Lower lobe of right lung (tissue), 2 donors: ENCODE data around the gene PTP4A2. TPM values are rescaled to one million over a fixed set of nuclear protein-coding genes. Genes with fewer than 3 reads are reported as not detected.

ENCODE experiments used
- ATAC-seq, 2 donors: fragments of 200-7000 bp; cut with Tn5 transposase; one replicate each; pipeline ENCODE4 v1.9.1; 2020 to 2022; ENCODE audit warnings: mild to moderate bottlenecking in 2 of 2, moderate library complexity in 2 of 2
- DNase-seq: peaks from one replicate; pipeline ENCODE4 v3.0.0-alpha.2; 2020
- H3K27ac ChIP-seq: fragments of 200-600 bp; one replicate; pipeline ENCODE4 v1.8.0; 2022
- H3K27me3 ChIP-seq: fragments of 200-600 bp; one replicate; pipeline ENCODE4 v1.8.0; 2022; ENCODE audit warnings: low read depth
- H3K36me3 ChIP-seq: fragments of 200-600 bp; one replicate; pipeline ENCODE4 v1.8.0; 2022; ENCODE audit warnings: mild to moderate bottlenecking
- H3K4me1 ChIP-seq: fragments of 200-600 bp; one replicate; pipeline ENCODE4 v1.8.0; 2022
- H3K4me3 ChIP-seq: fragments of 200-600 bp; one replicate; pipeline ENCODE4 v1.8.0; 2022; ENCODE audit warnings: mild to moderate bottlenecking
- H3K9me3 ChIP-seq: fragments of 200-600 bp; one replicate; pipeline ENCODE4 v1.8.0; 2022
- intact Hi-C: fragments of 100-400 bp; cut with DNase I; formaldehyde crosslinking; loops from one replicate; pipeline ENCODE4 v1.11.0; 2022
- total RNA-seq: library from RNA; stranded (reverse); fragmentation: NEBNext Ultra II Directional; extraction: Animal tissue kit (Norgen Biotek cat#: 25700); gene quantifications from one replicate; pipeline ENCODE4 v1.2.1, GENCODE V29; 2021
- TF ChIP-seq, protein P1 (sequence below): fragments of 200-600 bp; IDR thresholded peaks from one replicate; pipeline ENCODE4 v1.8.0; 2022; ENCODE audit warnings: antibody characterized with exemption, mild to moderate bottlenecking
- donor health status: DM: no; HTN: yes; CAD: no; lungs with severe emphysema.

PTP4A2 gene
- total RNA-seq, 1 donor from 2014 or later: 205 TPM

DNA sequence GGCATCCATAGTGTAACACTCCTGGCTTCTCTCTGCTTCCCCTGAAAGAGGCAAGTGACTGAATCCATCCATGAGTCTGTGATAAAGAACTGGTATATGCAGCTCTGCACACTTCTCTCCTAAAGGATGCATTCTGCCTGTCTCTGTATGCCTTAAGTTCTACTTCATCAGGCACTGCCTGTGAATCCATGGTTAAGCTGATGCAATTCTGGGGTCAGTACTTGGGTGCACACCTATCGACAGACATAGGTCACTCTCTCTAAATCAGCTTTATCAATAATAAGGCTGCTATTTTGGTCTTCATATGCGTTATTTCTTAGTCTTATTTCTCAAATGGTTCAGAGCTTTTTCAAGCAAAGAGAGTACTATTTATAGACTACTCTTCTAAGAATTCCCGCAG, 32.7 kb upstream of the PTP4A2 start:
- ATAC-seq: no peak
- H3K27ac ChIP-seq: no peak overlapping the region
- H3K27me3 ChIP-seq: no peaks in the 10 kb centered on the region

DNA sequence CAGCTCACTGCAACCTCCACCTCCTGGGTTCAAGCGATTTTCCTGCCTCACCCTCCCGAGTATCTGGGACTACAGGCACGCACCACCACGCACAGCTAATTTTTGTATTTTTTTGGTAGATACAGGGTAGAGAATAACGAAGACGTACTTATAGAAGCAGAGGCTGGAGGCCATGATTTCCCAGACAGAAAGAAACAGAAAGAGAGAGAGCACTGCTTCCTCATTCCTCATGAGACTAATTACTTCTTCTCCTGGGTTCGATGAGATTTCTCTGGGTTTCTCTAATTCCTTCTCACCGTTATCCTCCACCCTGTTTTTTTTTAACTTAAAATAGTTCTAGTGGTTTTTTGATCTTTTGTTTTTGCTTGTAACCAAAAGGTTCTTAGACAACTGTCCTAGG, 23.4 kb upstream of the PTP4A2 start:
- H3K4me3 ChIP-seq: no peak overlapping the region
- no peak for ATAC-seq
- H3K27me3 ChIP-seq: no peaks in the 10 kb centered on the region
- intact Hi-C loops: no loop called here
- peaks cover 40% of the 10 kb centered on the region for H3K4me1 ChIP-seq
- no peaks in the 10 kb centered on the region for H3K9me3 ChIP-seq
- no peak for DNase-seq
- TF ChIP-seq, protein P1, sequence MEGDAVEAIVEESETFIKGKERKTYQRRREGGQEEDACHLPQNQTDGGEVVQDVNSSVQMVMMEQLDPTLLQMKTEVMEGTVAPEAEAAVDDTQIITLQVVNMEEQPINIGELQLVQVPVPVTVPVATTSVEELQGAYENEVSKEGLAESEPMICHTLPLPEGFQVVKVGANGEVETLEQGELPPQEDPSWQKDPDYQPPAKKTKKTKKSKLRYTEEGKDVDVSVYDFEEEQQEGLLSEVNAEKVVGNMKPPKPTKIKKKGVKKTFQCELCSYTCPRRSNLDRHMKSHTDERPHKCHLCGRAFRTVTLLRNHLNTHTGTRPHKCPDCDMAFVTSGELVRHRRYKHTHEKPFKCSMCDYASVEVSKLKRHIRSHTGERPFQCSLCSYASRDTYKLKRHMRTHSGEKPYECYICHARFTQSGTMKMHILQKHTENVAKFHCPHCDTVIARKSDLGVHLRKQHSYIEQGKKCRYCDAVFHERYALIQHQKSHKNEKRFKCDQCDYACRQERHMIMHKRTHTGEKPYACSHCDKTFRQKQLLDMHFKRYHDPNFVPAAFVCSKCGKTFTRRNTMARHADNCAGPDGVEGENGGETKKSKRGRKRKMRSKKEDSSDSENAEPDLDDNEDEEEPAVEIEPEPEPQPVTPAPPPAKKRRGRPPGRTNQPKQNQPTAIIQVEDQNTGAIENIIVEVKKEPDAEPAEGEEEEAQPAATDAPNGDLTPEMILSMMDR: no peak
- H3K27ac ChIP-seq: peak overlapping the region; percentile 39
- no peaks in the 10 kb centered on the region for H3K36me3 ChIP-seq

More for the DNA sequence above, 32.7 kb upstream of the PTP4A2 start:
- intact Hi-C loops: no loop called here
- no peaks in the 10 kb centered on the region for H3K4me1 ChIP-seq
- H3K4me3 ChIP-seq: no peak overlapping the region
- TF ChIP-seq, protein P1: no peak
- DNase-seq: no peak
- no peaks in the 10 kb centered on the region for H3K9me3 ChIP-seq
- H3K36me3 ChIP-seq: no peaks in the 10 kb centered on the region

DNA sequence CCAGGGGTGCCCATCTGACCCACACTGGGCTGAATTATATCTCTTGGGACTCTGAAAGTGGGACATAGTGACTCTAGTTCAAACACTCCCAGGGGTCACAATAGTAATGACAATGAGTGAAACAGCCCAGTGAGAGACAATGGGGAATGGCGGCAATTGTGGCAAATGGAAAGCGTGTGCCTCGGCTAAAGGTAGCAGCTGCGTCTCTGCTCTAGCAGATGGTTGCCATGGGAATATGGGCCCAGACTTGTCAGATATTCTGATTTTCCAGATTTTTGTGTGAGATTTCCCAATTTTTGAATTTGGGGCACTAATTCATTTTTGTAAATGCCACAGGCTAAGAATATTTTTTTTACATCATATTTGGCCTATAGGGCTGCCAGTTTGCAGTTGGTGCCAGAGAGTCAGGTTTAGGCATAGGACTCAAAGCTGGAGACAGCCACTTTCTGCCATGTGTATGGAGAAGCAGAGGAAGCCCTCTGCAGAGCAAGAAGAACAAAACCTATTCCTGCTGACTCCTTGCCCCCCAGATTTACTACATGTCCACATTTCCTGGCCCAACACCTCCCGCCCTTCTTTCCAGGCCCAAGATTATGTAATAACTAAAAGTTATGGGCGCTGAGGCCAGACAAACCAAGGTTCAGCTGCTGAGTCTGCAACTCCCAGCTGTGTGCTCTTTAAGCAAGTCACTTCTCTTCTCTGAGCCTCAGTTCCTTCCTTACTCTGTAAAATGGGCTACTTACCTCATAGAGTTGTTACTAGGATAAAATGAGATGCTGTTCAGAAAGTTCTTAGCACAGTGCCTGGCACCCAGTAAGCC, 21.6 kb upstream of the PTP4A2 start:
- intact Hi-C loops: no loop called here
- Histone ChIP-seq H3K27ac (no peak overlapping the region), H3K9me3 (no peaks in the 10 kb centered on the region), H3K4me1 (peaks cover 59% of the 10 kb centered on the region), H3K36me3 (no peaks in the 10 kb centered on the region), H3K4me3 (no peak overlapping the region), H3K27me3 (no peaks in the 10 kb centered on the region)
- DNase-seq (no peak), ATAC-seq (no peak)
- TF ChIP-seq, protein P1: no peak

DNA sequence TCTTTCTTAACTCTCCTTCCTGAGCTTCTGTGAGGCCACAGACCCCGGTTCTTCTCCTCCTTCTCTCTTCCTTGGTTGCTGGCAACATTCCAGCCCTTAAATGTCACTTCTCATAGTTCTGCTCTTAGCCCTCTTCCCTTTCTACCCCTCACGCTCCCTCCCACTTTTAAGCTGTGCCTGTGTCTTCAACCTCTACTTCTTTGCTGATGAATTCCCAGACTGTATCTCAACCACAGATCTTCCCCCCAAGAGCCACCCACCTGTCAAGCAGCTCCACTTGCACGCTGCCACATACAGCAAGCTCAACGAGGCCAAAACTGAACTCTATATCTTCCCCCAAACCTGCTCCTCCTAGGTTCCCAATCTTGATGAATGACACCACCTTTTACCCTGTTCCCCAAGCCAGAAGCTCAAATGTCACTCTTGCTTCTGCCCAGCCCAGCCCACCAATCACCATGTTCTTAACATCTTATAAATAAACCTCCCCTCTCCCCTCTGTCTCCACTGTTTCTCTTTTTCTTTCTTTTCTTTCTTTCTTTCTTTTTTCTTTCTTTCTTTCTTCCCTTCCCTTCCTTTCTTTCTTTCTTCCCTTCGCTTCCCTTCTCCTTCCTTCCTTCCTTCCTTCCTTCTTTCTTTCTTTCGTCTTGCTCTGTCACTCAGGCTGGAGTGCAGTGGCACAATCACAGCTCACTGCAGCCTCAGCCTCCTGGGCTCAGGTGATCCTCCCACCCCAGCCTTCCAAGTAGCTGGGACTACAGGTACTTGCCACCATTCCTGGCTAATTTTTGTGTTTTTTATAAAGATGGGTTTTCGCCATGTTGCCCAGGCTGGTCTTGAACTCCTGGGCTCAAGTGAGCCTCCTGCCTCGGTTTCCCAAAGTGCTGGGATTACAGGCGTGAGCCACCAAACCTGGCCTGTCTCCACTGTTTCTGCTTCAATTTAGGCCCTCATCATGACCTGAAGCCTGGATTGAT, 19.8 kb upstream of the PTP4A2 start:
- intact Hi-C loops: no loop called here
- H3K9me3 ChIP-seq: no peaks in the 10 kb centered on the region
- no peaks in the 10 kb centered on the region for H3K36me3 ChIP-seq
- H3K4me1 ChIP-seq: peaks cover 62% of the 10 kb centered on the region
- no peaks in the 10 kb centered on the region for H3K27me3 ChIP-seq
- TF ChIP-seq, protein P1: no peak
- ATAC-seq: no peak
- no peak overlapping the region for H3K4me3 ChIP-seq
- no peak for DNase-seq
- H3K27ac ChIP-seq: peak overlapping the region; percentile 89

DNA sequence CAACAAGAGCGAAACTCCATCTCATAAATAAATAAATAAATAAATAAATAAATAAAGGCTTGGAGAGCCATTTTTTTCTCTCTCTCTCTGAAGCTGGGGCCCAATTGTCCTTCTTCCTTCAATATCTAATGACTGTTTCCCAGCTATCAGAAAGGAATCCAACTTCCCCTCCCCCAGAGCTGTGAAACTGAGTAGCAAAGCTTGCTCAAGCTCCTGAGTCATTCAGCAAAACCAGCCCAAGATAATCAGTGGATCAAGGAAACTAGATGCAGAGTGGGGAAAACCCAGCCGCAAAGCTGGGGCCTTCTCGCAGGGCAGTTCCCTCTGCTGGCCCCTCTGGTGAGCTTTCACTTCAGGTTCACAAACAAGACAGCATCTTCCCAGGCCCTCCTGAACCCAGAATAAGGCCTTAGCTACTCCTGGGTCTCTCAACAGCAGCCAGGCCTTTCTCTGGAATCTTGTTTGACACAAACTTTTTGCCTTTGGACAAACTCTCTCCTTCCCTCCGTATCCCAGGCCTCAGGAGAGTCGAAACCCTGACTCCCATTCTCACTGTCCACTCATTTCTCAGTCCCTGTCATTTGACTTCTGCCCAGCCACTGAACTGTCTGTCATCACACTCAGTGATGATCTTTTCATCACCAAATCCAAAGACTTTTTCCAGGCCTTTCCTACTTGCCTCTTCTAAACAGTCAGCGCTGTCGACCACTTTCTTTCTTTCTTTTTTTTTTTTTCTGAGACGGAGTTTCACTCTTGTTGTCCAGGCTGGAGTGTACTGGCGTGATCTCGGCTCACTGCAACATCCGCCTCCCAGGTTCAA, 18.0 kb upstream of the PTP4A2 start:
- DNase-seq: peak; percentile 86
- H3K4me3 ChIP-seq: no peak overlapping the region

More for the DNA sequence above, 18.0 kb upstream of the PTP4A2 start:
- intact Hi-C loops: no loop called here
- peak overlapping the region; percentile 89 for H3K27ac ChIP-seq
- H3K36me3 ChIP-seq: no peaks in the 10 kb centered on the region
- no peaks in the 10 kb centered on the region for H3K27me3 ChIP-seq
- TF ChIP-seq, protein P1: peak; percentile 47
- peaks cover 57% of the 10 kb centered on the region for H3K4me1 ChIP-seq
- peak; percentile 89 to 92 for ATAC-seq
- H3K9me3 ChIP-seq: no peaks in the 10 kb centered on the region
